CD8-positive, alpha-beta memory T cell (primary cell): ENCODE data around the gene C2CD4D. TPM values are rescaled to one million over a fixed set of nuclear protein-coding genes. Genes with fewer than 3 reads are reported as not detected.

Experiments used
- CTCF ChIA-PET: fragments of 350-600 bp; sonication (Branson Sonifier 250); formaldehyde crosslinking; loops from one replicate; lab custom pipeline; 2021; ENCODE audit warnings: antibody characterized with exemption; lab: Charles Lee
- POLR2A ChIA-PET: fragments of 350-600 bp; sonication (Branson Sonifier 250); formaldehyde crosslinking; loops from one replicate; lab custom pipeline; 2021; ENCODE audit warnings: antibody characterized with exemption; lab: Charles Lee
- DNase-seq, 5 donors: peaks; one replicate each; pipeline versions ENCODE4 v3.0.0 to v3.0.0-alpha.2; 2020 to 2022; ENCODE audit warnings: mixed read lengths in 1 of 5
- H3K27ac ChIP-seq: one replicate; pipeline ENCODE4 v1.7.0; 2013; ENCODE audit warnings: low read depth, mild to moderate bottlenecking, low read length, moderate library complexity
- H3K27me3 ChIP-seq: 2 replicates; pipeline ENCODE4 v1.7.0; 2013; ENCODE audit warnings: low read length, mild to moderate bottlenecking; ENCODE audit not compliant: insufficient read depth, poor library complexity, severe bottlenecking
- H3K36me3 ChIP-seq: 2 replicates; pipeline ENCODE4 v1.7.0; 2013; ENCODE audit warnings: mild to moderate bottlenecking, low read length, moderate library complexity; ENCODE audit not compliant: insufficient read depth
- H3K4me1 ChIP-seq: 2 replicates; pipeline ENCODE4 v1.7.0; 2013; ENCODE audit warnings: mild to moderate bottlenecking, low read length, moderate library complexity; ENCODE audit not compliant: insufficient read depth
- H3K4me3 ChIP-seq: 2 replicates; pipeline ENCODE4 v1.7.0; 2013; ENCODE audit warnings: mild to moderate bottlenecking, low read length
- H3K9me3 ChIP-seq: 2 replicates; pipeline ENCODE4 v1.7.0; 2013; ENCODE audit warnings: mild to moderate bottlenecking, low read length
- H3K27ac Mint-ChIP-seq, 8 donors: one replicate each; pipeline ENCODE4 v1.8.0; 2020 to 2021; ENCODE audit warnings: mixed read lengths in 8 of 8, mild to moderate bottlenecking in 6 of 8, inconsistent platforms in 3 of 8, moderate library complexity in 3 of 8
- H3K27me3 Mint-ChIP-seq, 2 donors: one replicate each; pipeline ENCODE4 v1.8.0; 2020 to 2021; ENCODE audit warnings: mixed read lengths in 2 of 2, mild to moderate bottlenecking in 1 of 2, moderate library complexity in 1 of 2
- H3K36me3 Mint-ChIP-seq, 3 donors: one replicate each; pipeline ENCODE4 v1.8.0; 2020 to 2021; ENCODE audit warnings: mixed read lengths in 3 of 3, inconsistent platforms in 1 of 3, mild to moderate bottlenecking in 1 of 3
- H3K4me1 Mint-ChIP-seq, 3 donors: one replicate each; pipeline ENCODE4 v1.8.0; 2020 to 2021; ENCODE audit warnings: mixed read lengths in 3 of 3, inconsistent platforms in 1 of 3, mild to moderate bottlenecking in 1 of 3
- H3K4me3 Mint-ChIP-seq, 7 donors: one replicate each; pipeline ENCODE4 v1.8.0; 2020 to 2021; ENCODE audit warnings: mixed read lengths in 7 of 7, mild to moderate bottlenecking in 6 of 7, moderate library complexity in 4 of 7, inconsistent platforms in 2 of 7
- H3K9me3 Mint-ChIP-seq, 5 donors: one replicate each; pipeline ENCODE4 v1.8.0; 2020 to 2022; ENCODE audit warnings: mixed read lengths in 5 of 5, mild to moderate bottlenecking in 3 of 5, moderate library complexity in 2 of 5, inconsistent platforms in 1 of 5
- polyA plus RNA-seq: library from polyadenylated mRNA; unstranded; fragments of 300-500 nt; fragmentation: Illumina TruSeq; gene quantifications from one replicate; pipeline ENCODE4 v1.2.3, GENCODE V29; 2021
- total RNA-seq, 2 experiments: library from RNA; stranded (reverse); gene quantifications; one replicate each; pipeline ENCODE4 v1.2.3, GENCODE V29; 2021

The C2CD4D gene
- total and polyA plus RNA-seq, 3 experiments from 2014 or later: 1.9 to 3.7 (median 2.0) TPM

- Mint-ChIP-seq H3K4me3 (peak overlapping the region in 6 of 7 donors; percentile 55 to 70 (median 67)), H3K4me1 (peaks cover 78 to 92% (median 83%) of the 10 kb centered on the region in 3 donors), H3K27ac (peak overlapping the region; percentile 47 to 99 (median 88)), H3K9me3 (no peaks in the 10 kb centered on the region), H3K36me3 (no peaks in the 10 kb centered on the region), H3K27me3 (peaks cover 0 to 2% of the 10 kb centered on the region in 2 donors)
- Histone ChIP-seq H3K4me3 (no peak overlapping the region), H3K27me3 (no peaks in the 10 kb centered on the region), H3K9me3 (no peaks in the 10 kb centered on the region), H3K36me3 (no peaks in the 10 kb centered on the region), H3K4me1 (peaks cover 63% of the 10 kb centered on the region), H3K27ac (no peak overlapping the region)
- DNase-seq: no peak
- ChIA-PET CTCF (interaction anchor here (0.5 to 0.8 kb wide), 3 partner anchors 24 to 169 kb away, joined by 3 read pairs; no protein-coding TSS in a partner anchor), POLR2A (no interaction called here)
These were observed 7.2 kb downstream of the C2CD4D start for GRCh38 chr1:151832318-151832980.

DNA sequence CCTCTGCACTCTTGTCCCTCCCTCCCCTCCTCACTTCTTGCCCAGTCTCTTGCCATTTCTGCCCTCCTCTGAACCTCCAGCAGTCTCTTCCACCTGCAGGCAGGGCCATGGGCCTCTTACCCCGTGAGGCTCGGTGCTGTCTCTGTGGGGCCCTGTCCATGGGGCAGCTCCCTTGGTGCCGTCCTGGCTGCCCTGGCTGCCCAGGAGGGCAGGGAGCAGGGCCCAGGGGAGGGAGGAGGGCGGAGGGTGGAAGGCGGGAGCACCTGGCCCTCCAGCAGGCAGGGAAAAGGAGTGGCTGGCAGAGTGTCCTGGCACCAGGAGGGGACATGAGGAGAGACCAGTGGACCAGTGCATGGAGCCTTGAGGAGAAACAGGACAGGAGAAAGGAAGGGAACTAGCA, 8.0 kb downstream of the C2CD4D start, which contains the start of gene RORC:
Gene RORC (minus strand): TSS at position 198 of the 400 bp plus-strand sequence. CDS start 38 bp downstream, at position 160.
- Mint-ChIP-seq H3K4me3 (peak within 1 kb of the TSS in 6 of 7 donors; percentile 68 to 84 (median 70)), H3K4me1 (peaks cover 72 to 84% (median 77%) of the 10 kb centered on the region in 3 donors)
- POLR2A ChIA-PET: no interaction called here

DNA sequence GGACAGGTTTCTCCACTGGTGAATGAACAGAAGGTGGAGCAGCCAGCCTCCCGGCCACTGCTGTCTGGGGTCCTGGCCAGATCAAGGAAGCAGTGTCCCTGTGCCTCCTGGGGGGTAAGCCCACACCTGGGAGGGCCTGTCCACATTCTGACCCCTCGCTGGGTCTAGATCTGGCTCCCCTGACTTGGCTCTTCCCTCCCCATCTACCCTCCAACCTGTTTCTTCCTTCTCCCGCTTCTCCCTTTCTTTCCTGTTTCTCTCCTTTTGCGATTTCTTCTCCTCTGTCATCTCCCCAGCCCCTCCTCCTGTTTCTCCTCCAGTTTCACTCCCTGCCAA, 8.4 kb downstream of the C2CD4D start:
- peak overlapping the region; percentile 51 for H3K27ac ChIP-seq
- Mint-ChIP-seq H3K9me3 (no peaks in the 10 kb centered on the region), H3K27ac (peak overlapping the region; percentile 33 to 99 (median 90)), H3K36me3 (no peaks in the 10 kb centered on the region), H3K27me3 (peaks cover 0 to 2% of the 10 kb centered on the region in 2 donors), H3K4me3 (peak overlapping the region in 6 of 7 donors; percentile 68 to 84 (median 70)), H3K4me1 (peaks cover 71 to 84% (median 77%) of the 10 kb centered on the region in 3 donors)
- no peak for DNase-seq
- no peaks in the 10 kb centered on the region for H3K9me3 ChIP-seq
- peaks cover 60% of the 10 kb centered on the region for H3K4me1 ChIP-seq
- POLR2A ChIA-PET: no interaction called here
- no peak overlapping the region for H3K4me3 ChIP-seq
- no peaks in the 10 kb centered on the region for H3K36me3 ChIP-seq
- CTCF ChIA-PET: interaction anchor here (1.2 kb wide), 1 partner anchor 10 kb away, joined by 3 read pairs; no protein-coding TSS in a partner anchor
- no peaks in the 10 kb centered on the region for H3K27me3 ChIP-seq

More for the DNA sequence above, 8.0 kb downstream of the C2CD4D start, which contains the start of gene RORC:
- Histone ChIP-seq H3K4me1 (peaks cover 59% of the 10 kb centered on the region), H3K27ac (peak within 1 kb of the TSS; percentile 51), H3K27me3 (no peaks in the 10 kb centered on the region), H3K4me3 (no peak within 1 kb of the TSS), H3K9me3 (no peaks in the 10 kb centered on the region), H3K36me3 (no peaks in the 10 kb centered on the region)
- Mint-ChIP-seq H3K27ac (peak within 1 kb of the TSS; percentile 47 to 99 (median 90)), H3K36me3 (no peaks in the 10 kb centered on the region), H3K27me3 (peaks cover 0 to 2% of the 10 kb centered on the region in 2 donors), H3K9me3 (no peaks in the 10 kb centered on the region)
- no peak for DNase-seq
- CTCF ChIA-PET: interaction anchor here (1.2 kb wide), 1 partner anchor 10 kb away, joined by 3 read pairs; no protein-coding TSS in a partner anchor

DNA sequence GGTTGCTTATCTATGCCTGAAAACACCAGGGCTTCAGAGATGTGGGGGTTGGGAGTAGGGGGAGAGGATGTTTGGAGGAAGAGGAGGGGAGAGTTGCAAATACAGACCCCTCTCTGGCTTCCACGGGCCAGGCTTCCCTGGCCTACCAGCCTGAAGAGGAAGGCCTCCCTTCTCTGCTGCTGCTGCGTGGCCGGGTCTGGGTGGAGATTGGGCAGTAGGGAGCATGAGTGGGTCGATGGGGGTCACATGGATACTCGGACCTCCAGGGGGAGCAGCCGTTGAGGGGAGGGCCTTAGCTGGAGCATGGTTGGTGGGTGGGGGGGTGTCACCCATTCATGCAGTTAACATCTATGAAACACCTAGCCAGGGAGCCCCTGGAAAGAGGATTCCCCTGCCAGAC, 9.6 kb downstream of the C2CD4D start:
- Mint-ChIP-seq H3K36me3 (peaks cover 0 to 2% (median 0%) of the 10 kb centered on the region in 3 donors), H3K27ac (peak overlapping the region; percentile 70 to 99 (median 92)), H3K4me1 (peaks cover 69 to 84% (median 79%) of the 10 kb centered on the region in 3 donors), H3K27me3 (peaks cover 0 to 1% of the 10 kb centered on the region in 2 donors), H3K9me3 (no peaks in the 10 kb centered on the region), H3K4me3 (peak overlapping the region; percentile 51 to 86 (median 70))
- peaks cover 65% of the 10 kb centered on the region for H3K4me1 ChIP-seq
- no peak overlapping the region for H3K27ac ChIP-seq
- no peak for DNase-seq
- H3K27me3 ChIP-seq: no peaks in the 10 kb centered on the region
- H3K4me3 ChIP-seq: no peak overlapping the region
- ChIA-PET CTCF (interaction anchor here (0.6 to 1.0 kb wide), 2 partner anchors 13 to 15 kb away, joined by 3 read pairs; no protein-coding TSS in a partner anchor), POLR2A (interaction anchor here (0.6 to 2.2 kb wide), 3 partner anchors 10 to 67 kb away, joined by 3 to 6 read pairs (median 3); partner anchors contain the start of gene MRPL9)
- no peaks in the 10 kb centered on the region for H3K9me3 ChIP-seq
- no peaks in the 10 kb centered on the region for H3K36me3 ChIP-seq

GRCh38 chr1:151829352-151830046, 10.1 kb downstream of the C2CD4D start:
- DNase-seq: no peak
- POLR2A ChIA-PET: interaction anchor here (2.2 kb wide), 1 partner anchor 67 kb away, joined by 6 read pairs; the partner anchor contains the start of gene MRPL9

DNA sequence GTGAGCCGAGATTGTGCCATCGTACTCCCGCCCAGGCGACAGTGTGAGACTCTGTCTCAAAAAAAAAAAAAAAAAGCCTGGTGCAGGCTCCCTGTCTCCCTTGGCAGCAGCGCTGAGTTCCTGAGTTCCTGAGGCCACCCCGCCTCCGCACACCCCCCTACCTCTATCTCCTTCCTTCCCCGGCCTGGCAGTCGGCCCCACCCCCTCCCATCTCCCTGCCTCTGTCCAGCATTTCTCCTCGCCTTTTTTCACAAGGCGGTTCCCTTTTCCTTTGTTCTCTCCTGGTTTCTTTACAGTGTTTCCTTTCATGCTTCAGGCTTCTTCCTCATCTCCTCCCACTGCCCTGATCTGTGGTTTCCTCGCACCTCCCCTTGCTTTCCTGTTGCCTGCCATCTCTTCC, 10.7 kb downstream of the C2CD4D start:
- Mint-ChIP-seq H3K4me3 (peak overlapping the region; percentile 51 to 90 (median 70)), H3K27me3 (peaks cover 0 to 1% of the 10 kb centered on the region in 2 donors), H3K4me1 (peaks cover 66 to 73% (median 72%) of the 10 kb centered on the region in 3 donors), H3K9me3 (no peaks in the 10 kb centered on the region), H3K27ac (peak overlapping the region; percentile 29 to 99 (median 90)), H3K36me3 (peaks cover 0 to 8% (median 0%) of the 10 kb centered on the region in 3 donors)
- Histone ChIP-seq H3K9me3 (no peaks in the 10 kb centered on the region), H3K4me1 (peaks cover 57% of the 10 kb centered on the region), H3K36me3 (no peaks in the 10 kb centered on the region), H3K27ac (no peak overlapping the region), H3K27me3 (no peaks in the 10 kb centered on the region), H3K4me3 (no peak overlapping the region)
- ChIA-PET POLR2A (interaction anchor here (2.2 kb wide), 1 partner anchor 66 kb away, joined by 6 read pairs; the partner anchor contains the start of gene MRPL9), CTCF (interaction anchor here (1.0 to 1.2 kb wide), 3 partner anchors 7 to 39 kb away, joined by 3 to 4 read pairs (median 3); no protein-coding TSS in a partner anchor)
- DNase-seq: no peak

More at GRCh38 chr1:151829352-151830046, 10.1 kb downstream of the C2CD4D start:
- Mint-ChIP-seq H3K27me3 (peaks cover 0 to 1% of the 10 kb centered on the region in 2 donors), H3K4me1 (peaks cover 67 to 79% (median 78%) of the 10 kb centered on the region in 3 donors), H3K27ac (peak overlapping the region; percentile 70 to 99 (median 90)), H3K9me3 (no peaks in the 10 kb centered on the region), H3K4me3 (peak overlapping the region; percentile 51 to 90 (median 70)), H3K36me3 (peaks cover 0 to 7% (median 0%) of the 10 kb centered on the region in 3 donors)
- CTCF ChIA-PET: interaction anchor here (1.0 kb wide), 1 partner anchor 40 kb away, joined by 3 read pairs; no protein-coding TSS in a partner anchor
- no peaks in the 10 kb centered on the region for H3K9me3 ChIP-seq
- no peak overlapping the region for H3K4me3 ChIP-seq
- H3K36me3 ChIP-seq: no peaks in the 10 kb centered on the region
- H3K27me3 ChIP-seq: no peaks in the 10 kb centered on the region
- H3K27ac ChIP-seq: no peak overlapping the region
- peaks cover 63% of the 10 kb centered on the region for H3K4me1 ChIP-seq

DNA sequence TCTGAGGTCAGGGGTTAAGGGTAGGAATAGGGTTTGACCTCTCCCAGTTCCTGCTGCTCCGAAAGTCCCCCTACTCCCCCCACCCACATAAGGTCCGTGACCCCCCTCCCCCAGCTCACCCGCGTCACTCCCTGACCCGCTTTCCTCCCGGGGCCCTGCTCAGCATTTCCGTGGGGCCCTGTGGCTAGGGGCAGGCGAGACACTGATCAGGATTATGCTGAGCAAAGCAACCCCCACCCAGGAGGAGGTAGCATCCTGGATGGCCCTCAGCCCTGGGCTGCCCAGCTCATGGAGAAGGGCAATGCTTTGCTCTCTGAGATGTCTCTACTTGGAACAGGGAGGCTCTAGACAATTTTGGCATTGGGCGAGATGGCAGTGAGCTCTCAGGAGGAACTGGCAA, 11.8 kb downstream of the C2CD4D start:
- no peaks in the 10 kb centered on the region for H3K9me3 ChIP-seq
- Mint-ChIP-seq H3K4me1 (peaks cover 59 to 63% (median 62%) of the 10 kb centered on the region in 3 donors), H3K9me3 (no peaks in the 10 kb centered on the region), H3K36me3 (peaks cover 0 to 8% (median 0%) of the 10 kb centered on the region in 3 donors), H3K27ac (peak overlapping the region; percentile 65 to 99 (median 90)), H3K4me3 (peak overlapping the region; percentile 38 to 97 (median 86)), H3K27me3 (no peaks in the 10 kb centered on the region)
- no peak overlapping the region for H3K4me3 ChIP-seq
- H3K27ac ChIP-seq: no peak overlapping the region
- H3K36me3 ChIP-seq: no peaks in the 10 kb centered on the region
- ChIA-PET POLR2A (no interaction called here), CTCF (interaction anchor here (1.0 to 1.2 kb wide), 2 partner anchors 9 to 12 kb away, joined by 3 to 4 read pairs; no protein-coding TSS in a partner anchor)
- peaks cover 50% of the 10 kb centered on the region for H3K4me1 ChIP-seq
- DNase-seq: peak in 2 of 5 donors; percentile 23 to 35
- no peaks in the 10 kb centered on the region for H3K27me3 ChIP-seq
